Gastroesophageal sphincter (tissue), 4 donors: ENCODE data around the gene FRMD3. TPM values are rescaled to one million over a fixed set of nuclear protein-coding genes. Genes with fewer than 3 reads are reported as not detected.

Source experiments
- ATAC-seq: fragments of 150-250 bp; one replicate; pipeline ENCODE4 v1.9.1; 2016; ENCODE audit warnings: mild to moderate bottlenecking, moderate library complexity
- H3K27ac ChIP-seq, 4 donors: fragments of 200-600 bp; sonication (generic) in 3 of 4; 1 replicate in 3 of 4; 2 replicates in 1 of 4; pipeline ENCODE4 v1.5.1; 2016 to 2019
- H3K27me3 ChIP-seq: fragments of 200-600 bp; sonication (generic); one replicate; pipeline ENCODE4 v1.5.1; 2019
- H3K36me3 ChIP-seq, 2 donors: fragments of 200-600 bp; sonication (generic); one replicate each; pipeline ENCODE4 v1.5.1; 2019; ENCODE audit warnings: control low read depth in 1 of 2
- H3K4me1 ChIP-seq, 3 donors: fragments of 200-600 bp; sonication (generic); 1 replicate in 2 of 3; 2 replicates in 1 of 3; pipeline ENCODE4 v1.5.1; 2016 to 2019; ENCODE audit warnings: control low read depth in 2 of 3
- H3K4me3 ChIP-seq, 2 donors: fragments of 200-600 bp; sonication (generic); one replicate each; pipeline ENCODE4 v1.5.1; 2019; ENCODE audit warnings: mild to moderate bottlenecking in 1 of 2, moderate library complexity in 1 of 2
- H3K9me3 ChIP-seq, 3 donors: fragments of 200-600 bp; sonication (generic); one replicate each; pipeline ENCODE4 v1.5.1; 2017 to 2019; ENCODE audit warnings: control low read depth in 2 of 3
- EP300 ChIP-seq: sonication (generic); formaldehyde crosslinking; IDR thresholded peaks from one replicate; pipeline ENCODE4 v1.6.1; 2017; ENCODE audit warnings: antibody characterized with exemption, mild to moderate bottlenecking
- POLR2A ChIP-seq, 2 donors: fragments of 450-650 bp; IDR thresholded peaks; one replicate each; pipeline ENCODE4 v1.6.1; 2017; ENCODE audit warnings: antibody characterized with exemption in 2 of 2, mild to moderate bottlenecking in 2 of 2, moderate library complexity in 1 of 2
- POLR2AphosphoS5 ChIP-seq: sonication (generic); formaldehyde crosslinking; IDR thresholded peaks from one replicate; pipeline ENCODE4 v1.6.1; 2017; ENCODE audit warnings: antibody characterized with exemption
- WGBS, 2 donors: methylation state at CpG; one replicate each; pipeline ENCODE4 v1.1.5; 2018; ENCODE audit warnings: low coverage in 1 of 2; 5-methylcytosine and 5-hydroxymethylcytosine counted together
- total RNA-seq, 4 donors: library from RNA; depleted of rRNA; stranded (reverse); fragments of >200 nt; gene quantifications; one replicate each; pipeline ENCODE4 v1.1.0, GENCODE V29; 2016
- TF ChIP-seq, protein P1 (sequence below), 4 experiments: fragments of 200-600 bp in 2 of 4; fragments of 450-650 bp in 2 of 4; sonication (generic) in 1 of 4; IDR thresholded peaks; one replicate each; pipeline ENCODE4 v1.5.1; 2017 to 2019; ENCODE audit warnings: antibody characterized with exemption in 4 of 4, mild to moderate bottlenecking in 2 of 4, moderate library complexity in 2 of 4

Gene FRMD3
- total RNA-seq, 4 donors from 2014 or later, result 6.8 to 15.1 (median 11.3) TPM

DNA sequence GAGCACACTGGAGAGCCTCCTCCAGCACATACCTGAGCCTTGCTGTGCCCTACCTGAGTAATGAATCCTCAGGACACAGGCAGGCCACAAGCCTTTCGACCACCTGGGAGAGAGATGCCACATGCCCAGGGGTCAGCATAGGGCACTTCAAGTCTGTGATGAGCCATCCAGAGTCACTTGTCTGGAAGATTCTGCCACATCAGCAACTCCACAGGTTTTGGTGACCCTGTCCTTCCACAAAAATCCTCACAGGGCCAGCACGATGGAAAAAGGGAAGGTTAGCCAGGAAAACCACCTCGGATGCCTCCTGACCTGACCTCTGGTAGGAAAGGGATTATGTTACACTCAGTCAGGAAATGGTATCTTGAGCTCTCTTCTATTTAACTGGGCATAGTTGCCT, 46.8 kb downstream of the FRMD3 start:
- H3K27ac ChIP-seq, result no peak overlapping the region
- H3K4me1 ChIP-seq, result no peaks in the 10 kb centered on the region
- no peaks in the 10 kb centered on the region for H3K9me3 ChIP-seq
- H3K36me3 ChIP-seq, result no peaks in the 10 kb centered on the region
- 33% methylated on average over 1 of the region's 3 CpGs; no CpG with 5 or more reads in 1 of the 2 donors for WGBS, 2 donors
- H3K4me3 ChIP-seq, result no peak overlapping the region
- ATAC-seq, result no peak
- TF ChIP-seq EP300, result no peak
- TF ChIP-seq, protein P1, sequence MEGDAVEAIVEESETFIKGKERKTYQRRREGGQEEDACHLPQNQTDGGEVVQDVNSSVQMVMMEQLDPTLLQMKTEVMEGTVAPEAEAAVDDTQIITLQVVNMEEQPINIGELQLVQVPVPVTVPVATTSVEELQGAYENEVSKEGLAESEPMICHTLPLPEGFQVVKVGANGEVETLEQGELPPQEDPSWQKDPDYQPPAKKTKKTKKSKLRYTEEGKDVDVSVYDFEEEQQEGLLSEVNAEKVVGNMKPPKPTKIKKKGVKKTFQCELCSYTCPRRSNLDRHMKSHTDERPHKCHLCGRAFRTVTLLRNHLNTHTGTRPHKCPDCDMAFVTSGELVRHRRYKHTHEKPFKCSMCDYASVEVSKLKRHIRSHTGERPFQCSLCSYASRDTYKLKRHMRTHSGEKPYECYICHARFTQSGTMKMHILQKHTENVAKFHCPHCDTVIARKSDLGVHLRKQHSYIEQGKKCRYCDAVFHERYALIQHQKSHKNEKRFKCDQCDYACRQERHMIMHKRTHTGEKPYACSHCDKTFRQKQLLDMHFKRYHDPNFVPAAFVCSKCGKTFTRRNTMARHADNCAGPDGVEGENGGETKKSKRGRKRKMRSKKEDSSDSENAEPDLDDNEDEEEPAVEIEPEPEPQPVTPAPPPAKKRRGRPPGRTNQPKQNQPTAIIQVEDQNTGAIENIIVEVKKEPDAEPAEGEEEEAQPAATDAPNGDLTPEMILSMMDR (IDR thresholded peaks at IDR 0.05), result no peak
- no peak for TF ChIP-seq POLR2AphosphoS5
- no peak for TF ChIP-seq POLR2A (IDR thresholded peaks at IDR 0.05)
- no peaks in the 10 kb centered on the region for H3K27me3 ChIP-seq

GRCh38 chr9:83489961-83490360, 48.2 kb downstream of the FRMD3 start:
- no peaks in the 10 kb centered on the region for H3K9me3 ChIP-seq
- H3K4me1 ChIP-seq, result no peaks in the 10 kb centered on the region
- no peaks in the 10 kb centered on the region for H3K36me3 ChIP-seq
- no peak for ATAC-seq
- no peaks in the 10 kb centered on the region for H3K27me3 ChIP-seq
- 91 to 100% methylated on average over 1 of the region's 1 CpG for WGBS, 2 donors
- TF ChIP-seq EP300 (no peak), POLR2A (IDR thresholded peaks at IDR 0.05) (no peak), POLR2AphosphoS5 (no peak)
- TF ChIP-seq, protein P1 (IDR thresholded peaks at IDR 0.05), result no peak
- H3K27ac ChIP-seq, result no peak overlapping the region
- H3K4me3 ChIP-seq, result no peak overlapping the region

DNA sequence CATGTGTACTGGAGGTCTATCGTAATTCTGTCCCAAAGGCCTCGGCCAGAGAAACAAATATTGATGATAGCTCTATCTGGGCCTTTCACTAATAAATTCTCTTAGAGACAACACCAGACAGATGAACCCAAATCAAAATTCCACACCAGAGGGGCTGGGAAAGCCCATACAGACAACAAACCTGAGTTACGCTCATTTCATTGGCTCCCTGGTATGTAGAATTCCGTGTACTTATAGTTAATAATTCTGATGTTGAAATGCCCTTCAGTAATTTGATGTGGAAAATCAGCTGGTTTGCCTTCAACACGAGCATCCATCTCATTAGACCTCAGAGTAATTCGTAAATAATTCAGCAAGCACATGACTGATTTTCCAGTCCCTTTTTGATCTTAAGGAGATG, 53.2 kb downstream of the FRMD3 start:
- WGBS, 2 donors, result 78% methylated on average over 6 of the region's 6 CpGs
- Histone ChIP-seq H3K27me3 (no peaks in the 10 kb centered on the region), H3K36me3 (no peaks in the 10 kb centered on the region), H3K27ac (no peak overlapping the region), H3K9me3 (peaks cover 0 to 4% (median 0%) of the 10 kb centered on the region in 3 donors), H3K4me3 (no peak overlapping the region), H3K4me1 (no peaks in the 10 kb centered on the region)
- ATAC-seq, result no peak
- TF ChIP-seq, protein P1 (IDR thresholded peaks at IDR 0.05), result no peak
- TF ChIP-seq EP300 (no peak), POLR2A (IDR thresholded peaks at IDR 0.05) (no peak), POLR2AphosphoS5 (no peak)

- H3K4me3 ChIP-seq, result no peak overlapping the region
- H3K36me3 ChIP-seq, result no peaks in the 10 kb centered on the region
- 57 to 100% methylated on average over 1 to 2 of the region's 2 CpGs for WGBS, 2 donors
- ATAC-seq, result no peak
- H3K27me3 ChIP-seq, result no peaks in the 10 kb centered on the region
- TF ChIP-seq, protein P1 (IDR thresholded peaks at IDR 0.05), result no peak
- TF ChIP-seq POLR2AphosphoS5 (no peak), POLR2A (IDR thresholded peaks at IDR 0.05) (no peak), EP300 (no peak)
- no peak overlapping the region for H3K27ac ChIP-seq
- H3K4me1 ChIP-seq, result no peaks in the 10 kb centered on the region
- peaks cover 0 to 8% (median 0%) of the 10 kb centered on the region in 3 donors for H3K9me3 ChIP-seq
Observed at GRCh38 chr9:83483223-83483622, 55.0 kb downstream of the FRMD3 start.

GRCh38 chr9:83479765-83480164, 58.4 kb downstream of the FRMD3 start:
- WGBS, 2 donors, result 83 to 96% methylated on average over 2 of the region's 2 CpGs
- no peak for ATAC-seq
- H3K27me3 ChIP-seq, result no peaks in the 10 kb centered on the region
- TF ChIP-seq EP300 (no peak), POLR2A (IDR thresholded peaks at IDR 0.05) (no peak), POLR2AphosphoS5 (no peak)
- TF ChIP-seq, protein P1 (IDR thresholded peaks at IDR 0.05), result no peak
- H3K4me3 ChIP-seq, result no peak overlapping the region
- peaks cover 0 to 8% (median 0%) of the 10 kb centered on the region in 3 donors for H3K9me3 ChIP-seq
- no peak overlapping the region for H3K27ac ChIP-seq
- H3K4me1 ChIP-seq, result no peaks in the 10 kb centered on the region
- H3K36me3 ChIP-seq, result no peaks in the 10 kb centered on the region
